HT1080 (cell line): ENCODE results near the gene QRICH2. TPM values are rescaled to one million over a fixed set of nuclear protein-coding genes. Genes with fewer than 3 reads are reported as not detected.
"Not testable (repeated sequence)": the region's sequence is repeated elsewhere in the genome, so short reads cannot be mapped to it uniquely, and the experiment has no call there.

Experiments
- DNase-seq: peaks from one replicate; pipeline ENCODE4 v3.0.0-alpha.2; 2015; ENCODE audit warnings: low read depth
- total RNA-seq: library from RNA; depleted of rRNA; stranded (reverse); fragments of >200 nt; shearing (Covaris generic); gene quantifications from 2 replicates; pipeline ENCODE4 v1.2.3, GENCODE V29; 2014

Gene QRICH2
- total RNA-seq, 1 experiment from 2014 or later = 1.6 TPM

DNA sequence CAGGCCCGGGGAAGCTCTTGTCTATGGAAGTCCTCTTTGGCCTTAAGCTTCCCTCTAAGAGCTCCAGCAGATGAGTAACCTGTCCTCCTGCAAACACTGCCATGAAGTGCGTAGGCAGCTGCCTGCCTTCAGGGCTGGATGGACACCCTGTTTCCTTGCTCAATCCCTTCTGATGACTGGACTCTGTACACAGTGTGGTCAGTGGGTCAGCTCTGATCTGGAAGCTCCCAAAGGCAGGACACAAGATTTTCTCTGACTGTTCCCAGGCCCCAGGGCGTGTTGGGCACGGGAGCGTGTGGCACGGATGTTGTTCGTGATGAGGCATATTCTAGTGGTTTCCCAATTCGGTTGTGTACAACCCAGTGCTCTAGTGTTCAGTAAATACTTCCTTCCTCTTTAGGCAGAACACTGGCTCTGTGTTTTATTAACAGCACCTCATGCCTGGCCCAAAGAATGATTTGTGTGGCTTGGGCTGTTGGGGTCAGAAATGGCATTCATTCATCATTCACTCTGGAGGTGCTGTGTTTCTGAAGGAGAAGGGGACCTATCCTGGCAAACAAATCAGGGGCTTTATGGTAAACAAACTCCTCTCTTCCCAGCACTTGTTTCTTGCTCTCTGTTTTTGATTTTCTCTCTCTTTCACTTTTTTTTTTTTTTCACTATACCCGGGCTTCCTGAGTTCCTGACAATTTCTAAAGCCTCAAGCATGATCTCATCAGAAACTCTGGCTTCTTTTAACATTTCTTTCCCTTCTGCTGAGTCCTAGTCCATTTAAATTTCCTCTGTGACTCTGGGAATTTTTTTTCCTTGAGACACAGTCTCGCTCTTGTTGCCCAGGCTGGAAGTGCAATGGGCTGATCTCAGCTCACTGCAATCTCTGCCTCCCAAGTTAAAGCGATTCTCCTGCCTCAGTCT is 55.8 kb downstream of the QRICH2 start:
- DNase-seq = peak; percentile 82

DNA sequence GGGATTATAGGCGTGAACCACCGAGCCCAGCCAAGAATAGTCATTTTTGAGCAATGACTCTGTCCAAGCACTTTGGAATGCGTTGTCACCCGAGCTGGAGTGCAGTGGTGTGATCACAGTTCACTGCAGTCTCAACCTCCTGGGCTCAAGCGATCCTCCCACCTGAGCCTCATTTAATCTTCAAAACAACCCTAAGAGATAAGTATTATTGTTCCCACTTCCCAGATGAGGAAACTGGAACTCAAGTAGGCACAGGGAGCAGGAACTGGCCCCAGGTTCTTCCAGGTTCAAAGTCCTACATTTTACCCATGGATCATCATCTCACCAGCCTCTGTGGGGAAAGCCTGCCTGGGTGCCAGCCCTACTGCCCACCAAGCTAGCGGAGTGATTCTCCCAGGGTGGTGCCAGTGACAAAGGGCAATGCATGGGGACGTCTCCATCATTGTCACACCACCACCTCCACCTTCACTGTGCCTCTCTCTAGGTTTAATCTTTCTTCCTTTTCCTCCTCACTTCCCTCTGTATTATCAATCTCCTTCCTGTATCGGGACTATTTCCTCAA is 56.5 kb downstream of the QRICH2 start:
- DNase-seq = no peak

DNA sequence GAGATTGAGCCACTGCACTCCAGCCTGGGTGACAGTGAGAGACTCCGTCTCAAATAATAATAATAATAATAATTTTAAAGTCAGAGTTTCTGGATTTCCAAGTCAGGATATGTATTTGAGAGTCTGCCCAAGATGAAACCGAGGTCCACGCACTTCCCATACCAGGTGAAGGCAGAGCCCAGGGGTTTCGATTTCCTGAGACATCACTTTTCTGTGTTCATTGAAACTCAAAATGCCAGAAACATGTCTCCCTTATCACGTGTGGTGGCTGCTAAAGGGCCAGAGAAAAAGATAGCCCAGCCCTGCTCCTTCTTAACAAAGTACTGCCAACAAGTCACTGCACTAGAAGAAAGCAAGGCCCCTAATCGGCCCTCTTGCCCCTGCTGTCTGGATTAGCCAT is 57.9 kb downstream of the QRICH2 start:
- no peak for DNase-seq

DNA sequence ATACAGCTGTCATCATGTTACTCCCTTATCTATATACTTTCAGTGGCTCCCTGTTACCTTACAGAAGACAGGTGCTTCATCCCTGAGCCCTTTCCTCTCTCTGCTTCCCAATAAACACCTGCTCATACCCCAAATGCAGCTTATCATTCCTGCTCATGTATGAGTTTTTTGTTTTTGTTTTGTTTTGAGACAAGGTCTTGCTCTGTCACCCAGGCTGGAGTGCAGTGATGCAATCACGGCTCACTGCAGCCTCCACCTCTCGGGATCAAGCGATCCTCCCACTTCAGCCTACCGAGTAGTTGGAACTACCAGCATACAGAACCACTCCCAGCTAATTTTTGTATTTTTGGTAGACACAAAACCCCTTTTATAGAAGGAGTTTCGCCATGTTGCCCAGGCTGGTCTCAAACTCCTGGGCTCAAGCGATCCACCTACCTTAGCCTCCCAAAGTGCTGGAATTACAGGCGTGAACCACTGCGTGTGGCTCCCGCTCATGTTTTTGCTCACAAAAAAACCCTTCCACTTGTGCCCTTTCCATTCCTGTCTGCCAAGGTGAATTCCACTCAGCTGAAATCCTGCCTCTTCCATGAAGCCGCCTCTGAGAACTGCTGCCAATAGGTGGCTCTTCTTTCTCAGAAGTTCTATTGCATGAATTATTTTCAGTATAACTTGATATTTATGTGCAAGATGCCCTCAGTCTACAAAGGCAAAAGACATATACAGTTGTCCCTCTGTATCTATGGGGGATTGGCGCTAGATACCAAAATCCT is 59.9 kb downstream of the QRICH2 start:
- no peak for DNase-seq

DNA sequence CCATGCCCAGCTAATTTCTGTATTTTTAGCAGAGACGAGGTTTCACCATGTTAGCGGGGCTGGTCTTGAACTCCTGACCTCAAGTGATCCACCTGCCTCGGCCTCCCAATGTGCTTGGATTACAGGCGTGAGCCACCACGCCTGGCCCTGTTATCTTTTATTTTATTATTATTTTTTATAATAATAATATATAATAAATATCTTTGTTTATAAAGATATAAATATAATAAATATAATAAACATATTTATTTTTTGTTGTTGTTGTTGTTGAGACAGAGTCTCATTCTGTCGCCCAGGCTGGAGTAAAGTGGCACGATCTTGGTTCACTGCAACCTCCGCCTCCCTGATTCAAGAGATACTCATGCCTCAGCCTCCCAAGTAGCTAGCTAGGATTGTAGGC is 60.8 kb downstream of the QRICH2 start:
- DNase-seq = no peak

DNA sequence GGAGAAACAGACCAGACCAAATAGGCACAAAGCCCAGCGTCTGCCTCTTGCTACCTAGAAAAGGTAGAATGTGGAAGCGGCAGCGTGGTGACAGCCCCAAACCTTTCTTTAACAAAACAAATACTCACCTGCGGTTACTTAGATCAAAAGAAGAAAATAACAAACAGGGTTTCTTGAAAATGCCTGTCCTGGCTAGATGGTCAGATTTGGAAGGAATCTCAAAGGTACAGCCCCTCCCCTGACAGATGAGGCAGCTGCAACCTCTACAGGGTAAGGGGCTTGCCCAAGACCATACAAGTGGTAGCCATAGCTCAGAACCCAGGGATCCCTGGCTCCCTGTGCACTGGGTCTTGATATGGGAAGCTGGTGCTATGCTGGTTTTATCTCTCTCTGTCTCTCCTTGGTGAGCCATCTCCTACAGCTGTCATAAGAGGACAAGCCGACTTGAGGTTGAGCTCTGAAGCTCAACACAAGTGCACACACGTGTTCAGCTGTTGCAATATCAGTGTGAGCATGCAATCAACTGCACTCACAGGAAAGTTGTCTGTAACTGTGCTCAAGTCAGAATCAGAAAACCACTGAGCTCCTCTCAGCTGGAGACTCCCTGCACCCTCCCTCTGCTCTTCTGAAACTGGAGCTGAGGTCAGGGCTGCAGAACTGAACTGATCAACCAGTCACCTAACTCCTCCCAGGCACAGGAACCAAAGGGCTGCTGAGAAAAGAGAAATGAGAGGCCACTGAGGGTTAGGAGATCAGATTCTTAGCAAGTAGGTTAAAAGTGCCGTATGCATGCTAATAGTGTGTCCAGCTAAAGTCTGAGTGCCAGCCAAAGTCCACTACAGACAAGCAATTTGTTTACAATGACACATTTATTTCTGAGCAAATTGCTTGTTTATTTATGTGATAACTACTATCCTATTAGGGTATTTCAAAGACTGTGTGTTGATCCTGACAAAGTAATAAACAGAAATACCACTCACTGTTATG is 61.7 kb downstream of the QRICH2 start:
- no peak for DNase-seq

DNA sequence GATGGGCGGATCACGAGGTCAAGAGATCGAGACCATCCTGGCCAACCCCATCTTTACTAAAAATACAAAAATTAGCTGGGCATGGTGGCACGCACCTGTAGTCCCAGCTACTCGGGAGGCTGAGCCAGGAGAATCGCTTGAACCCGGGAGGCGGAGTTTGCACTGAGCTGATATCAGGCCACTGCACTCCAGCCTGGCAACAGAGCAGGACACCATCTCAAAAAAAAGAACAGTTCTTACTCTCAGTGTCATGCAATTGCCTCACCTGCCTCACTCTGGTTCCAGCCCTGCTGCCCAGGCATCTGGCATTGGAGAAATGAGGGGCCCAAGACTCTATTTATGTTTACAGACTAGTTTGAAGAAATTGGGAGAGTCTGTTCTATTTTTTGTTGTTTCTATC is 63.4 kb downstream of the QRICH2 start:
- DNase-seq = not testable (repeated sequence)

DNA sequence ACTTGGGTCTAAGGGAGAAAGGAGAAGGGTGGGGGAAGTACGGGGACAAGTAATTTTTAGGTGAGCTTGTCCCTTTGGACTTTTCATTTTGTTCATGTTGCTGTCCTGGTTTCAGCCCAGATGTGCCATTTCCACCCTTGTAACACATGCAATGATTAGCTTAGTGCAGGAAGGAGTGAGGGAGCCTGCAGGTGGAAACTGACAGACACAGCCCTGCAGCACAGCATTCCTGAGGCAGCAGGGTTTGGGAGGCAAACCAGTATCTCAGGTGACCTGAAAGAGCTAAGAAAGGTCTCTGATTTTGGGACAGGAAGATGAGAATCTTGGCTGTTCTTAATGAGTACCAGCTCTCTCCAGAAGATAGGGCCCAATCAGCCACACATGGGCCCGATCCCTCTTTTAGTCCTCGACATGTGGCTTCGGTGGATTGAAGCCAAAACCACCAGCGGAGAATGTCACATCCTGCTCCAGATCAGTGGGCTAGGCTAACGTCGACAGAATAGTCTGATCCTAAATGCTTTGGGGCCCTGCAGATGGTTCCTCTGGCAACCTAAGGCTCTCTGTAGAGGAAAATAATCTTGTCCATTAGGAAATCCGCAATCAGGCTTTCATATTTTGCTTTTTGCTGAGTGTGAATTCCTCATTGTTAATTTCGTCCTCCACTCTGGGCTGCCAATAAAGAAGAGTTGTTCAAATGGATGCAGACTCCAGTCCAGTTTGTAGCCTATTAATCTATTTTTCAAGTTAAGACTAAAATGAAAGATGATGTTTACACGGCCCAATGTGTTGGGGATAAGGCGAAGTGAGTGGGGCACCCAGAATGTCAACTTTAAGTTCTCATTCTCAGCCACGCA is 64.0 kb downstream of the QRICH2 start:
- DNase-seq = no peak

DNA sequence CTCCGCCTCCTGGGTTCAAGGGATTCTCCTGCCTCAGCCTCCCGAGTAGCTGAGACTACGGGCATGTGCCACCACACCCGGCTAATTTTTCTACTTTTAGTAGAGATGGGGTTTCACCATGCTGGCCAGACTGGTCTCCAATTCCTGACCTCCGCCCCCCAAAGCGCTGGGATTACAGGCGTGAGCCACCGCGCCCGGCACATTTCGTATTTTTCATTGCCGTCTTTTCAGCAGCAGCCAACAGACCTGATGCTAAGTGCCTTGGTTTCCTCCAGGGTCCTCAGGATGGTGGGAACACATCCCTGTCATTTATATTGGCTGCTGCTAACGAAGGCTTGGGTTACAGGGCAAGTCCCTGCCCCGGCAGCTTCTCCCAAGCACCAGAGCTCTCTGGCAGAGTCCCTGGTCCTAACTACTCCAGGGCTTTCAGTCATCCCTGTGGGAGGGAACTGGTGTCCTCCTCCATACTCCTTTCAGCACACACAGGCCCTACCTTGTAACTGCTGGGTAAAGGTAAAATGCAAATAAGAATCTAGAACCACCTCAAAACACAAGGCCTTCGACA is 66.3 kb downstream of the QRICH2 start:
- no peak for DNase-seq

DNA sequence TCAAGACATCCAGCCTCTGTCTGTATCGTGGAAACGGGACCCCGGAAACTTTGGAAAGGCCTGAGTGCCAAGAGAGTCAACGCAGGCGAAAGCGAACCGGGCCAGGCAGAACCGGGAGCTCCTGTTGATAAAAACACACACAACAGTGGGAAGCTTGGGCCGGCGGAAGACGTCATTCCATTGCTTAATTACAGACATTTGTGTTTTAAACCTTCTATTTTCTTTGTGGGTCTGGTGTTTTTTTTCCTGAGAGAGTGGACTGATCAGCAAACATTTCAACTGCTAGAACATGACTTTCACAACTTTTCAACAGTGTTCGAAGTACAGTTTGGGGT is 66.9 kb downstream of the QRICH2 start:
- DNase-seq = no peak

DNA sequence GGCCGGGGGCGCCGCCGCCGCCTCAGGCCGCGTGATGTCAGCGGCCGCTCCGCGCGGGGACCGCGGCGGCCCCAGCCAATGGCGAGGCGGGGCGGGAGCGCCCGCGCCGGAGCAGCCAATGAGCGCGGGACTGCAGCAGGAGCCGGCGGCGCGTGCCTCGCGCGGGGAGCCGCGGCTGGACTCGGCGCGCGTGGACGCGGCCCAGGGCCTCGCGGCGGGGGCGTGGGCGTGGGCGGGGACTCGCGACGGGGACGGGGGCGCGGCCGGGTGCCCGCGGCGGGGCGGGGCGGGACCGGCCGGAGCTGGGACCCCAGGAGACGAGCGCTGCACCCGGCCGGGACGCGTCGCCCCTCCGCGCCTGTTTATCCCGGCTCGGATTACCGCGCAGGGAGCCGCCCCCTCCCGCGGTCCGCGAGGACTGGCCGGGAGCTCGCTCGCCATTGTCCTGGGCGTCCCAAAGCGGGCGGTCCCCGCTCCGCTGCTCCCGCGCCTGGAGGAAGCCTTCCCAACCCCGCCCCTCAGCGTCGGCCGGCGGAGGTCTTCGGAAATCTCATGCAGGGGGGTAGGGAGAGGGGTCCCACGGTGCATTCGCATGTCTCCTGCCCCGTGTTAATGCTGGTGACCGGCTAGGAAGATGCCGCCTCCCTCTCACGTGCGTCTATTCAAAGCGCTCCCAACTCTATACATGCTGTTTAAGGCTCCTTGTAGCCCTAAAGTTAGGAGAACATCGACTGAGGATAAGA is 67.4 kb downstream of the QRICH2 start, which contains the start of gene RNF157:
TSS of gene RNF157 (minus strand) at position 33 of the 743 bp plus-strand sequence. CDS start 253 bp downstream, outside the sequence.
- no peak for DNase-seq

DNA sequence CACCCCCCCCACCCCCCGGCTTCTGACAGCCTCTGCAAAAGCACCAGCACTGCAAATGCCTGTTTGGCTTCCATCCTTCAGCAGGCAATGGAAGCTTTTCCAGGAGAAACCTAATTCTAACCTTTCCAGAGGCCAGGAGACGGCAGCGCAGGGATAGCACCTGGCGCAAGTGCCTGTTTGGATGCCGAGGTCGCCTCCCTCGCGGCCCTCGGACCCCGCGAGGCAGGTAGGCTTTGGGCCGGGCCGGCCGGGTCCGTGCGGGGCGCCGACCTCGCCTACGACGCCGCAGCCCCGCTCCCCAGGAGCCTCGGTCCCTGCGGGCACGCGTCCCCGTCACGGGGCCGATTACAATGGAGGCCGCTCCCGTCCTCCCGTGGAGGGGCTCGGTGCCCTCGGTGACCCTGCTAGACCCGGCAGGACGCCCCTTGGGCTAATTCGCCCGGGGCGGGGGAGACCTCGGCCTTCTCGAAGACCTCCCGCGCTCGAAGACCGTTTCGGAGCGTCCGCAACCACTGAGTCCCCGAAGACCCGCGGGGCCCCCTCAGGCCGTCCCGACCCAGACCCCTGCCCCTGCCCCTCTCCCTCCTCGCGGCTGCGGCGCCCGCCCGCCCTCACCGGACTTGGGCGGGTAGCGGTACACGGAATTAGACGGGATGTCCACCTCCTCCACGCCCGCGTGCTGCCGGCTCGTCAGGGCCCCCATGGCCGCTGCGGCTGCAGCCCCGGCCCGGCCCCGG is 68.4 kb downstream of the QRICH2 start:
- DNase-seq = no peak

DNA sequence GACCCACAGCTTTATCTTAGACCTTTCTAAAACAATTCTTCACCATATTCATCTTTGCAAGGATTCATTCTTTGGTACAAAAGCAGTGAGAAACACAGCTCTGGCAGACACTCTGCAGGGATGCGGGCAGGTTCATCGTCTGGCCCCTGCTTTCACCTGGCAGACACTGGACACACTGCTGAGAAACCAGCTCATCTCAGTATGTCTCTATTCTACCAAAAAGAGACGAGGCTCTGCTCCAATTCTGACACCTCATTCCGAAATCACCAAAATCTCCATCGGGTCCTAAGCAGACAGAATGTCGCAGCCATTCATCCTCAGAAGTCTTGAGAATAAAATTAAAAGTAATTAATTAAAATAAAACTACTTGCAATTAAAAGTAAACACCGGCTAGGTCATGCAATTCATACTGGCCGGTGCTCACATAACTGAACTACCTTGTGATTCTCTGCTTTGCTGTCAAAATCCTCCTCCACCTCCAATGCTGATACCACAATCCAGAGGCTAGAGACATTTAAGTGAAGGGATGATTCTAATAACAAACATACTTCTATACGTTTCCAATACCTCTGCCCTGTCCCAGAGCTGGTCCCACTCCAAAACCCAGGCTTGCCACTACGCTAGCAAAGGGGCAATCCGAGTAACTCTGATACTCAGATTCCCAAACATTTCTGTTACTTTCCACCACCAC is 69.1 kb downstream of the QRICH2 start:
- no peak for DNase-seq

DNA sequence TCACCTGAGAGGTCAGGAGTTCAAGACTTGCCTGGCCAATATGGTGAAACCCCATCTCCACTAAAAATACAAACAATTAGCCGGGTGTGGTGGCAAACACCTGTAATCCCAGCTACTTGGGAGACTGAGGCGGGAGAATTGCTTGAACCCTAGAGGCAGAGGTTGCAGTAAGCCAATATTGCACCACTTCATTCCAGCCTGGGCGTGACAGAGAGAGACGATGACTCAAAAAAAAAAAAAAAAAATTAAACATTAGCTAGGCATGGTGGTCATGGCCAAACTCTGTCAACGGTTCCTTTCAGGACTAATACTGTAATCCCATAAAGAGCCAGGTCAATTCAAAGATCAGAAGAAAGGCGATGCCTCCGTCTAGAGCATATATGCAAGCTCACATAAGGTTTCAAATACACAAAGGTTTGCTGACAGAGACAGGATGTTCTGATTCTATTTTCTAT is 70.2 kb downstream of the QRICH2 start:
- no peak for DNase-seq

DNA sequence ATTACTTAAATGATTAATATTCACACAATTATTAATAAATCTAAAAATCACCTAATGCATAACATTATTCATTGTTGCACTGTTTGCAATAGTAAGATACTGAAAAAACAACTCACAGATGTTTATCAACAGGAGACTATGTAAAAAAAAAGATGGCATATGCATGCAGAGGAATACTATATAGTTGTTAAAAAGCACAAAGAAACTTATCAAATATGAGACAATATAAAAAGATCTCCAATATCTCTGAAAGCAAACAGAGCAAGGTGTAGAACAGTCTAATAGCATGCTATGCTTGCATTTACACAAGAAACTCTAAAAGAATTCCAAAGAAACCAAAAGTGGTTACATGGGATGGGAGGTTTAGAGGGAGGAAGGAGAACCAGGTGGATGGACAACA is 71.5 kb downstream of the QRICH2 start:
- no peak for DNase-seq

DNA sequence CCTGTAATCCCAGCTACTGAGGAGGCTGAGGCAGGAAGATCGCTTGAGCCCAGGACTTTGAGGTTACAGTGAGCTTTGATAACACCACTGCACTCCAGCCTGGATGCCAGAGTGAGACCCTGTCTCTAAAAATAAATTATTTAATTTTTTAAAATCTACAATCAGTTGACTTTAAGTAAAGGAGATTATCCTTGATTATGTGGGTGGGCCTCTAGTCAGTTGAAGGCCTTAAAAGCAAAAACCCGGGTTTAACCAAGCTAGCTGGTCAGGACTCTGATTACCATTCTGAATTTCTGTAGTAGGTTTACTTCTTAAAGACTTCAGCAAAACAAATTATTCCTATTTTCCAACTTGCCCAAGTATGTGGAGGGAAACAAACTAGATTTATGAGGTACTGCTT is 72.2 kb downstream of the QRICH2 start:
- DNase-seq = no peak

DNA sequence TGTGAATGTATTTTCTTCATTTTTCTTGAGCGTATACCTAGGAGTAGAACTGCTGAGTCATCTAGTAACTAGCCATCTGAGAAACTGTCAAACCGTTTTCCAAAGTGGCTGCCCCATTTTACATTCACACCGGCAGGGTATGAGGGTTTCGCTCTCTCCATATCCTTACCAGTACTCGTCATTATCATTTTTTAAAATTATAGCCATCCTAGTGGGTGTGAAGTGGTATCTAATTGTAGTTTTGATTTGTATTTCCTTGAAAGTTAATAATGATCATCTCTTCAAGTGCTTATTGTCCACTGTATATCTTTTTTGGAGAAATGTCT is 73.8 kb downstream of the QRICH2 start:
- DNase-seq = no peak
